GM21737 (cell line): ENCODE results near the gene DHRS13.

Experiments
- ATAC-seq: cut with Tn5 transposase; IDR thresholded peaks from one replicate; pipeline ENCODE4 v1.9.1; 2021; ENCODE audit warnings: mild to moderate bottlenecking, moderate library complexity; ENCODE audit not compliant: unreplicated experiment

Gene DHRS13

GRCh38 chr17:28902819-28903545 lies at the start of gene DHRS13:
DHRS13 (minus strand) TSS chr17:28903079; CDS start chr17:28902944, 135 bp downstream.
- peak; percentile 81 for ATAC-seq

GRCh38 chr17:28951991-28952975 lies 49.4 kb upstream of the DHRS13 start:
- ATAC-seq = peak; percentile 51

- peak; percentile 55 for ATAC-seq
Measured at GRCh38 chr17:28951428-28951990, 48.6 kb upstream of the DHRS13 start, which contains the start of gene PHF12. PHF12 (minus strand) TSS chr17:28951518; CDS start chr17:28950960, 558 bp downstream.

- ATAC-seq = peak; percentile 3
Measured at GRCh38 chr17:28950752-28951427, 48.0 kb upstream of the DHRS13 start.

- no peak for ATAC-seq
Measured at GRCh38 chr17:28950017-28950751, 47.3 kb upstream of the DHRS13 start.

- ATAC-seq = no peak
Measured at GRCh38 chr17:28949185-28950016, 46.5 kb upstream of the DHRS13 start.

- no peak for ATAC-seq
Measured at GRCh38 chr17:28948873-28949184, 46.0 kb upstream of the DHRS13 start.

- no peak for ATAC-seq
Measured at GRCh38 chr17:28948342-28948741, 45.5 kb upstream of the DHRS13 start.

GRCh38 chr17:28947639-28948038 lies 44.8 kb upstream of the DHRS13 start:
- ATAC-seq = no peak

GRCh38 chr17:28946239-28946638 lies 43.4 kb upstream of the DHRS13 start:
- no peak for ATAC-seq

- ATAC-seq = no peak
Measured at GRCh38 chr17:28944862-28945741, 42.2 kb upstream of the DHRS13 start.

- ATAC-seq = no peak
Measured at GRCh38 chr17:28944343-28944742, 41.5 kb upstream of the DHRS13 start.

- ATAC-seq = no peak
Measured at GRCh38 chr17:28942925-28943324, 40.0 kb upstream of the DHRS13 start.

GRCh38 chr17:28941251-28941650 lies 38.4 kb upstream of the DHRS13 start:
- ATAC-seq = no peak

GRCh38 chr17:28940675-28941074 lies 37.8 kb upstream of the DHRS13 start:
- ATAC-seq = no peak

- no peak for ATAC-seq
Measured at GRCh38 chr17:28940142-28940541, 37.3 kb upstream of the DHRS13 start.

GRCh38 chr17:28938552-28938951 lies 35.7 kb upstream of the DHRS13 start:
- ATAC-seq = no peak

- no peak for ATAC-seq
Measured at GRCh38 chr17:28937044-28937729, 34.3 kb upstream of the DHRS13 start.
